ENCODE measurements around the gene CT45A10.
"Not testable (repeated sequence)": the region's sequence is repeated elsewhere in the genome, so short reads cannot be mapped to it uniquely, and the experiment has no call there.

Gene CT45A10

GRCh38 chrX:135854438-135854837 lies 38.8 kb downstream of the CT45A10 start, which contains the start of gene CT45A8:
CT45A8 (minus strand) TSS chrX:135854538; CDS start chrX:135850783, 3,755 bp downstream.
- not testable (repeated sequence) for TF ChIP-seq POLR2AphosphoS5 (IDR thresholded peaks at IDR 0.05; ENCODE audit: low read depth, low read length); SIN3A (IDR thresholded peaks at IDR 0.05; ENCODE audit: borderline replicate concordance, insufficient read depth, low read length); TAF1 (IDR thresholded peaks at IDR 0.05; ENCODE audit: borderline replicate concordance, insufficient read depth, low read length)

GRCh38 chrX:135837180-135837579 lies 56.1 kb downstream of the CT45A10 start, which contains the start of gene CT45A7:
CT45A7 (minus strand) TSS chrX:135837280; CDS start chrX:135833533, 3,747 bp downstream.
- not testable (repeated sequence) for TF ChIP-seq REST (IDR thresholded peaks at IDR 0.05; ENCODE audit: insufficient read depth in 1 of 2, low read depth in 2 of 2, low read length in 2 of 2); TAF1 (IDR thresholded peaks at IDR 0.05; ENCODE audit: borderline replicate concordance, insufficient read depth, low read length); SIN3A (IDR thresholded peaks at IDR 0.05; ENCODE audit: borderline replicate concordance, insufficient read depth, low read length)
